ENCODE measurements around the gene ATP1A3. TPM values are rescaled to one million over a fixed set of nuclear protein-coding genes. Genes with fewer than 3 reads are reported as not detected.
"Not testable (repeated sequence)": the region's sequence is repeated elsewhere in the genome, so short reads cannot be mapped to it uniquely, and the experiment has no call there.

ATP1A3 gene
- 100 to 1,000 TPM in 4 of 8 experiments, 10 to 100 TPM in 1, 1 to 10 TPM in 3; 2.4 to 243 (median 117) TPM for total RNA-seq

- Histone ChIP-seq H3K4me3 (peak within 1 kb of the TSS; percentile 61 to 92 (median 80)), H3K27ac (peak within 1 kb of the TSS; percentile 75 to 95), H3K4me1 (replicated peaks in 1 of 2) (peaks cover 40 to 53% of the 10 kb centered on the region in 2 donors)
- peak; percentile 44 to 88 (median 54) for ATAC-seq (replicated peaks in 6 of 8)
- WGBS, 10 experiments = 0 to 7% (median 0%) methylated on average over 1 to 3 of the region's 84 CpGs; no CpG with 5 or more reads in 7 of the 10 experiments
- in situ Hi-C loops (cut with MboI; ENCODE audit: low pct_unique_long_range_greater_than_20kb in 2 of 9, low sequenced_read_pairs in 9 of 9, unreplicated experiment in 9 of 9) = no loop called here
Measured at GRCh38 chr19:41993612-41994483, at the start of gene ATP1A3. Gene ATP1A3, minus strand, starts transcription at chr19:41994230. Its CDS starts 154 bp downstream, at chr19:41994076.

- H3K4me3 ChIP-seq = no peak overlapping the region
- ATAC-seq (replicated peaks in 6 of 8) = no peak
- in situ Hi-C loops (cut with MboI; ENCODE audit: low pct_unique_long_range_greater_than_20kb in 2 of 9, low sequenced_read_pairs in 9 of 9, unreplicated experiment in 9 of 9) = no loop called here
- WGBS, 10 experiments = 60 to 100% (median 97%) methylated on average over 1 to 7 of the region's 30 CpGs; no CpG with 5 or more reads in 4 of the 10 experiments
- H3K27ac ChIP-seq = no peak overlapping the region
- H3K4me1 ChIP-seq (replicated peaks in 1 of 2) = peaks cover 0 to 5% of the 10 kb centered on the region in 2 donors
Measured at GRCh38 chr19:42042455-42043170, 48.6 kb upstream of the ATP1A3 start.

GRCh38 chr19:42040491-42040890, 46.5 kb upstream of the ATP1A3 start:
- H3K4me3 ChIP-seq; ATAC-seq (replicated peaks in 6 of 8); H3K27ac ChIP-seq; H3K4me1 ChIP-seq (replicated peaks in 1 of 2); in situ Hi-C loops (cut with MboI; ENCODE audit: low pct_unique_long_range_greater_than_20kb in 2 of 9, low sequenced_read_pairs in 9 of 9, unreplicated experiment in 9 of 9): not testable (repeated sequence)
- WGBS, 10 experiments = 0 to 100% (median 86%) methylated on average over 1 to 2 of the region's 9 CpGs; no CpG with 5 or more reads in 5 of the 10 experiments

- Histone ChIP-seq H3K4me1 (replicated peaks in 1 of 2) (peaks cover 0 to 5% of the 10 kb centered on the region in 2 donors), H3K27ac (no peak overlapping the region), H3K4me3 (no peak overlapping the region)
- ATAC-seq (replicated peaks in 6 of 8) = no peak
- in situ Hi-C loops (cut with MboI; ENCODE audit: low pct_unique_long_range_greater_than_20kb in 2 of 9, low sequenced_read_pairs in 9 of 9, unreplicated experiment in 9 of 9) = no loop called here
Measured at GRCh38 chr19:42040031-42040430, 46.0 kb upstream of the ATP1A3 start.

- Histone ChIP-seq H3K4me1 (replicated peaks in 1 of 2) (peaks cover 0 to 5% of the 10 kb centered on the region in 2 donors), H3K4me3 (no peak overlapping the region), H3K27ac (no peak overlapping the region)
- in situ Hi-C loops (cut with MboI; ENCODE audit: low pct_unique_long_range_greater_than_20kb in 2 of 9, low sequenced_read_pairs in 9 of 9, unreplicated experiment in 9 of 9) = no loop called here
- ATAC-seq (replicated peaks in 6 of 8) = no peak
- WGBS, 10 experiments = 20 to 100% (median 86%) methylated on average over 1 to 4 of the region's 6 CpGs; no CpG with 5 or more reads in 7 of the 10 experiments
Measured at GRCh38 chr19:42038666-42039065, 44.6 kb upstream of the ATP1A3 start.

GRCh38 chr19:42037649-42038048, 43.6 kb upstream of the ATP1A3 start:
- Histone ChIP-seq H3K27ac (no peak overlapping the region), H3K4me1 (replicated peaks in 1 of 2) (peaks cover 3% of the 10 kb centered on the region in 2 donors), H3K4me3 (no peak overlapping the region)
- WGBS, 10 experiments = 90% methylated on average over 3 of the region's 5 CpGs; no CpG with 5 or more reads in 9 of the 10 experiments
- ATAC-seq (replicated peaks in 6 of 8) = no peak
- in situ Hi-C loops (cut with MboI; ENCODE audit: low pct_unique_long_range_greater_than_20kb in 2 of 9, low sequenced_read_pairs in 9 of 9, unreplicated experiment in 9 of 9) = no loop called here

GRCh38 chr19:42034640-42035391, 40.8 kb upstream of the ATP1A3 start:
- 0 to 100% (median 44%) methylated on average over 1 to 9 of the region's 17 CpGs; no CpG with 5 or more reads in 2 of the 10 experiments for WGBS, 10 experiments

GRCh38 chr19:42033413-42033812, 39.4 kb upstream of the ATP1A3 start:
- in situ Hi-C loops (cut with MboI; ENCODE audit: low pct_unique_long_range_greater_than_20kb in 2 of 9, low sequenced_read_pairs in 9 of 9, unreplicated experiment in 9 of 9) = no loop called here
- no peak for ATAC-seq (replicated peaks in 6 of 8)
- 0 to 100% (median 80%) methylated on average over 1 to 3 of the region's 5 CpGs; no CpG with 5 or more reads in 3 of the 10 experiments for WGBS, 10 experiments
- Histone ChIP-seq H3K4me3 (no peak overlapping the region), H3K27ac (no peak overlapping the region), H3K4me1 (replicated peaks in 1 of 2) (peaks cover 10 to 12% of the 10 kb centered on the region in 2 donors)

More at GRCh38 chr19:42034640-42035391, 40.8 kb upstream of the ATP1A3 start:
- H3K27ac ChIP-seq; H3K4me3 ChIP-seq; in situ Hi-C loops (cut with MboI; ENCODE audit: low pct_unique_long_range_greater_than_20kb in 2 of 9, low sequenced_read_pairs in 9 of 9, unreplicated experiment in 9 of 9): not testable (repeated sequence)
- peak; percentile 66 to 92 (median 76) for ATAC-seq (replicated peaks in 6 of 8)
- H3K4me1 ChIP-seq (replicated peaks in 1 of 2) = peaks cover 10 to 12% of the 10 kb centered on the region in 2 donors

GRCh38 chr19:42032431-42032830, 38.4 kb upstream of the ATP1A3 start:
- Histone ChIP-seq H3K4me3 (no peak overlapping the region), H3K27ac (peak overlapping the region in 1 of 2 donors; percentile 53), H3K4me1 (replicated peaks in 1 of 2) (peaks cover 10 to 12% of the 10 kb centered on the region in 2 donors)
- peak; percentile 67 to 88 (median 80) for ATAC-seq (replicated peaks in 6 of 8)
- 3 to 77% (median 14%) methylated on average over 2 to 5 of the region's 5 CpGs; no CpG with 5 or more reads in 1 of the 10 experiments for WGBS, 10 experiments
- in situ Hi-C loops (cut with MboI; ENCODE audit: low pct_unique_long_range_greater_than_20kb in 2 of 9, low sequenced_read_pairs in 9 of 9, unreplicated experiment in 9 of 9) = no loop called here

GRCh38 chr19:42030645-42031440, 36.8 kb upstream of the ATP1A3 start:
- H3K4me3 ChIP-seq = no peak overlapping the region
- H3K4me1 ChIP-seq (replicated peaks in 1 of 2) = peaks cover 10 to 12% of the 10 kb centered on the region in 2 donors
- no peak for ATAC-seq (replicated peaks in 6 of 8)
- 0 to 100% (median 80%) methylated on average over 1 to 6 of the region's 7 CpGs; no CpG with 5 or more reads in 1 of the 10 experiments for WGBS, 10 experiments
- H3K27ac ChIP-seq = no peak overlapping the region
- in situ Hi-C loops (cut with MboI; ENCODE audit: low pct_unique_long_range_greater_than_20kb in 2 of 9, low sequenced_read_pairs in 9 of 9, unreplicated experiment in 9 of 9) = no loop called here

GRCh38 chr19:42028304-42029216, 34.5 kb upstream of the ATP1A3 start:
- Histone ChIP-seq H3K4me3 (no peak overlapping the region), H3K27ac (no peak overlapping the region), H3K4me1 (replicated peaks in 1 of 2) (peaks cover 10 to 12% of the 10 kb centered on the region in 2 donors)
- in situ Hi-C loops (cut with MboI; ENCODE audit: low pct_unique_long_range_greater_than_20kb in 2 of 9, low sequenced_read_pairs in 9 of 9, unreplicated experiment in 9 of 9) = no loop called here
- 40 to 100% (median 46%) methylated on average over 1 to 4 of the region's 8 CpGs; no CpG with 5 or more reads in 3 of the 10 experiments for WGBS, 10 experiments
- ATAC-seq (replicated peaks in 6 of 8) = peak in 1 of 8 experiments; percentile 34
